Gastrocnemius medialis (tissue), 4 donors: ENCODE data around the gene PPT2.

ENCODE experiments used
- CTCF ChIP-seq, 5 experiments: fragments of 450-650 bp in 3 of 5; fragments of 200-600 bp in 2 of 5; sonication (generic) in 2 of 5; IDR thresholded peaks in 4 of 5; conservative IDR thresholded peaks in 1 of 5; 1 replicate in 4 of 5; 2 replicates in 1 of 5; pipeline ENCODE4 v1.5.1; 2016 to 2019; ENCODE audit warnings: antibody characterized with exemption in 5 of 5, mild to moderate bottlenecking in 3 of 5, moderate library complexity in 3 of 5
- POLR2A ChIP-seq, 2 donors: fragments of 450-650 bp; IDR thresholded peaks; one replicate each; pipeline ENCODE4 v1.6.1; 2017; ENCODE audit warnings: antibody characterized with exemption in 2 of 2, mild to moderate bottlenecking in 2 of 2, moderate library complexity in 2 of 2

- TF ChIP-seq CTCF (IDR thresholded peaks at IDR 0.05 in 4 of 5, conservative IDR thresholded peaks at IDR 0.05 in 1 of 5) = no peak
- TF ChIP-seq POLR2A (IDR thresholded peaks at IDR 0.05) = no peak
These were observed 30.2 kb downstream of the PPT2 start, which contains the start of gene AGER for GRCh38 chr6:32184084-32184640.
